Testis (tissue), 2 donors: ENCODE results near the gene ZSCAN5C.

Experiments
- CTCF ChIP-seq, 3 experiments: fragments of 450-650 bp in 2 of 3; fragments of 200-600 bp in 1 of 3; sonication (generic) in 1 of 3; IDR thresholded peaks; one replicate each; pipeline ENCODE4 v1.5.1; 2016 to 2019; ENCODE audit warnings: antibody characterized with exemption in 3 of 3, mild to moderate bottlenecking in 2 of 3, moderate library complexity in 1 of 3
- POLR2A ChIP-seq: fragments of 450-650 bp; IDR thresholded peaks from one replicate; pipeline ENCODE4 v1.6.1; 2017; ENCODE audit warnings: antibody characterized with exemption, mild to moderate bottlenecking, moderate library complexity

- TF ChIP-seq POLR2A (no peak), CTCF (IDR thresholded peaks at IDR 0.05) (peak; percentile 23 to 45 (median 35))
Observed at GRCh38 chr19:56253737-56254136, 51.7 kb downstream of the ZSCAN5C start.
